WI38 (cell line): Measurements from ENCODE around the gene EPHB1.

Experiments
- H3K4me3 ChIP-seq: 2 replicates; pipeline ENCODE4 v1.5.1; 2011; ENCODE audit warnings: low read depth, mild to moderate bottlenecking, control low read depth, low read length
- CTCF ChIP-seq: IDR thresholded peaks from 2 replicates; pipeline ENCODE4 v1.5.1; 2012; ENCODE audit warnings: low read depth, mild to moderate bottlenecking, control low read depth, low read length

The EPHB1 gene

GRCh38 chr3:134916276-134916961 lies 121.4 kb downstream of the EPHB1 start:
- TF ChIP-seq CTCF: no peak

GRCh38 chr3:134917631-134918030 lies 122.6 kb downstream of the EPHB1 start:
- no peak overlapping the region for H3K4me3 ChIP-seq
- TF ChIP-seq CTCF: no peak

More at GRCh38 chr3:134916276-134916961, 121.4 kb downstream of the EPHB1 start:
- H3K4me3 ChIP-seq: no peak overlapping the region

- no peak for TF ChIP-seq CTCF
- H3K4me3 ChIP-seq: no peak overlapping the region
Observed at GRCh38 chr3:134918441-134918840, 123.4 kb downstream of the EPHB1 start.

GRCh38 chr3:134922101-134922500 lies 127.0 kb downstream of the EPHB1 start:
- H3K4me3 ChIP-seq: no peak overlapping the region
- no peak for TF ChIP-seq CTCF

GRCh38 chr3:134922866-134923265 lies 127.8 kb downstream of the EPHB1 start:
- H3K4me3 ChIP-seq: no peak overlapping the region
- no peak for TF ChIP-seq CTCF

GRCh38 chr3:134923286-134923685 lies 128.2 kb downstream of the EPHB1 start:
- no peak for TF ChIP-seq CTCF
- no peak overlapping the region for H3K4me3 ChIP-seq

- TF ChIP-seq CTCF: no peak
- no peak overlapping the region for H3K4me3 ChIP-seq
Observed at GRCh38 chr3:134927599-134927998, 132.5 kb downstream of the EPHB1 start.
